Muscle layer of colon (tissue), 2 donors: ENCODE measurements around the gene ARID4B.

Source experiments
- H3K27ac ChIP-seq: one replicate; pipeline ENCODE4 v1.7.0; 2013; ENCODE audit warnings: low read depth, mild to moderate bottlenecking, low read length, moderate library complexity
- H3K27me3 ChIP-seq, 2 donors: one replicate each; pipeline ENCODE4 v1.7.0; 2013; ENCODE audit warnings: low read length in 2 of 2, mild to moderate bottlenecking in 2 of 2; ENCODE audit not compliant: insufficient read depth in 2 of 2, control insufficient read depth in 1 of 2
- H3K36me3 ChIP-seq: one replicate; pipeline ENCODE4 v1.7.0; 2013; ENCODE audit warnings: mild to moderate bottlenecking, low read length; ENCODE audit not compliant: insufficient read depth
- H3K4me1 ChIP-seq: one replicate; pipeline ENCODE4 v1.7.0; 2013; ENCODE audit warnings: mild to moderate bottlenecking, low read length; ENCODE audit not compliant: insufficient read depth
- H3K4me3 ChIP-seq, 2 donors: one replicate each; pipeline ENCODE4 v1.7.0; 2013; ENCODE audit warnings: low read length in 2 of 2, low read depth in 1 of 2, mild to moderate bottlenecking in 1 of 2, moderate library complexity in 1 of 2
- H3K9ac ChIP-seq: one replicate; pipeline ENCODE4 v1.7.0; 2013; ENCODE audit warnings: low read length
- H3K9me3 ChIP-seq: one replicate; pipeline ENCODE4 v1.7.0; 2013; ENCODE audit warnings: mild to moderate bottlenecking, low read length
- donor health status: abdominal sarcoma.
- donor health status: Adenocarcinoma of cecum.

Gene ARID4B

DNA sequence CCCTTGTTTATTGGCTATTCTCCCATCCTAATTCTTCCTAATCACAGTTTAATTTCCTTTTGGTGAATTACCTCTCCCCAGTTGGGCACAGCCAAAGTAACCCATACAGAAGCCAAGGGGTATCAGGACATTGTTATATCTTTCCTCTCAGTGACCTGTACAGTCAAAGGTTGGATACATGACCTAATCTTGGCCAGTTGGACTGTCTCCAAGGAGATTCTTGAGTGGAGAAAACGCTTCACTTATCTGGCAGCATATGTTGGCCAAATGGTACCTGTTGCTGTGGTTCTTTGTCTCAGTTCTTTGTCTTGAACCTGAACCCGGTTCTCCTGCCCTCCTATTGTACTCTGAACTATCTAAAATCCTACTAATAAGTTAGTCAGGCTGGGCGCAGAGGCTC, 23.9 kb upstream of the ARID4B start:
- Histone ChIP-seq H3K4me3 (no peak overlapping the region), H3K27ac (no peak overlapping the region), H3K4me1 (no peaks in the 10 kb centered on the region)

DNA sequence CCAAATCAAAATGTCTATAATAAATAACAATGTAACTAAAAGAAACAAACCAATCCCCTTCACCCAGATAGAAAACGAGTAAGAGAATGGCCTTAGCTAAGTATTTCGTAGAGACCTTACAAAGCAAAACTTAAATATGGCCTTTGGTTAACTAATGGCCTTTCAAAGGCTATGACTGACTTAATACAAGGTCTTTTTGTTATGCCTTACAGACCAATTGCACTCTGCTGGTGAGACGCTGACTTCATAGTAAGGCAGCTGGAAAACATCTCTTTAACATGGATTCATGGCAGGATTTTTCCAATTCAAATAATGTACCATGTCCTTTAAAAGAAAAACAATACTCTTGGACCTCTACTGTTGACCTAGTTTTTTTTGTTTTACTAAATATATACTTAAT, 23.5 kb upstream of the ARID4B start:
- Histone ChIP-seq H3K27me3 (no peaks in the 10 kb centered on the region), H3K9ac (no peak overlapping the region), H3K27ac (no peak overlapping the region), H3K9me3 (no peaks in the 10 kb centered on the region), H3K4me1 (no peaks in the 10 kb centered on the region), H3K36me3 (no peaks in the 10 kb centered on the region), H3K4me3 (no peak overlapping the region)

More for the DNA sequence above, 23.9 kb upstream of the ARID4B start:
- H3K9ac ChIP-seq: no peak overlapping the region
- H3K36me3 ChIP-seq: no peaks in the 10 kb centered on the region
- H3K9me3 ChIP-seq: no peaks in the 10 kb centered on the region
- no peaks in the 10 kb centered on the region for H3K27me3 ChIP-seq

DNA sequence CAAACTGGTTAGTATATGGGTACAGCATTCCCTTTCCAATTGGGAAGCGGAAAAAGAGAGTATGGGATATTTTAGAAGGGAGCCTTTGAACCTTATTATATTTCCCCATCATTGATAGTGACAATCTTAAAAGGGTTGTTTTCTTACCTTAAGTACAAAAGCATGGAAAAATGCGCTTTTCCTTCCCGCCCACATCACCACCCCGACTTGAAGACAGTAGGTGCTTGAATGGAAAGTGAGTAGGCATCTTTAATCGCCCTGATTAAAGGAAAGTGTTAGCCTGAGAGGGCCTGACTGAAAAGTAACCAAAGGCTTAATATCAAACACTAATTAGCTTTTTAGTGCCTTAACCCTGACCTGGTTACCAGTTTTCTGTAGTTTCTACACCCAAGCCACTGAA, 15.7 kb upstream of the ARID4B start:
- no peak overlapping the region for H3K9ac ChIP-seq

DNA sequence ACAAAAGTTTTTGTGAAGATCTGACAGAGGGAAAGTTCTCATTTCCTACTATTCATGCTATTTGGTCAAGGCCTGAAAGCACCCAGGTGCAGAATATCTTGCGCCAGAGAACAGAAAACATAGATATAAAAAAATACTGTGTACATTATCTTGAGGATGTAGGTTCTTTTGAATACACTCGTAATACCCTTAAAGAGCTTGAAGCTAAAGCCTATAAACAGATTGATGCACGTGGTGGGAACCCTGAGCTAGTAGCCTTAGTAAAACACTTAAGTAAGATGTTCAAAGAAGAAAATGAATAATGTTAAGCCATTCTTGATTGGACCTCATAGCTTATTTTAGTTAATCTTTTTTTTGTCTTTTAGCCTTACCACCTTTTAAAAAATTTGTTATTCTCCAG, 14.5 kb upstream of the ARID4B start:
- peaks cover 20% of the 10 kb centered on the region for H3K36me3 ChIP-seq
- H3K4me1 ChIP-seq: no peaks in the 10 kb centered on the region
- no peak overlapping the region for H3K4me3 ChIP-seq
- no peaks in the 10 kb centered on the region for H3K9me3 ChIP-seq
- no peaks in the 10 kb centered on the region for H3K27me3 ChIP-seq
- H3K9ac ChIP-seq: no peak overlapping the region
- H3K27ac ChIP-seq: no peak overlapping the region

More for the DNA sequence above, 15.7 kb upstream of the ARID4B start:
- Histone ChIP-seq H3K4me3 (no peak overlapping the region), H3K4me1 (no peaks in the 10 kb centered on the region), H3K27me3 (no peaks in the 10 kb centered on the region), H3K9me3 (no peaks in the 10 kb centered on the region), H3K36me3 (peaks cover 20% of the 10 kb centered on the region), H3K27ac (no peak overlapping the region)

DNA sequence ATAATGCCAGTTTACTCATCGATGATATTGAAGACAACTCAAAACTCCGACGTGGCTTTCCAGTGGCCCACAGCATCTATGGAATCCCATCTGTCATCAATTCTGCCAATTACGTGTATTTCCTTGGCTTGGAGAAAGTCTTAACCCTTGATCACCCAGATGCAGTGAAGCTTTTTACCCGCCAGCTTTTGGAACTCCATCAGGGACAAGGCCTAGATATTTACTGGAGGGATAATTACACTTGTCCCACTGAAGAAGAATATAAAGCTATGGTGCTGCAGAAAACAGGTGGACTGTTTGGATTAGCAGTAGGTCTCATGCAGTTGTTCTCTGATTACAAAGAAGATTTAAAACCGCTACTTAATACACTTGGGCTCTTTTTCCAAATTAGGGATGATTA, 14.1 kb upstream of the ARID4B start:
- H3K4me1 ChIP-seq: no peaks in the 10 kb centered on the region

DNA sequence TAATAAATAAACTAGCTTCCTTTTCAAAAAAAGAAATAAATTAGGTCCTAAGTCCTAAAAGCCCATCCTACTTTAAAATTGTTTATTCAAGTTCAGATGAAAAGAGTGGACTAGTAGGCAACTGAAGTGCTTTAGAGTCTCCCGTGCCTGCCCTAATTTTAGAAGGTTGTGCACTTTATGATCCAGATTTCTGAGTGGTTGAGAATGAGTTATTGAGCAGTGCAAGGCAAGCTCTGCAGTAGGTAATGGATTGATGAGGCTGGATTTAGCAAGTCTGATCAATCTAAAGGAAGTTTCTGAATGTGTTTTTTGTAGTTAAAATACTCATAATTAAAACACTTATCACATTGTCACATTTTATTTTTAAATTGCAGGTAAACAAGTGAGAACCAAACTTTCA, 13.4 kb upstream of the ARID4B start:
- Histone ChIP-seq H3K27me3 (no peaks in the 10 kb centered on the region), H3K9me3 (no peaks in the 10 kb centered on the region), H3K4me3 (no peak overlapping the region), H3K4me1 (no peaks in the 10 kb centered on the region), H3K9ac (no peak overlapping the region), H3K36me3 (peaks cover 20% of the 10 kb centered on the region), H3K27ac (no peak overlapping the region)

More for the DNA sequence above, 14.1 kb upstream of the ARID4B start:
- Histone ChIP-seq H3K4me3 (no peak overlapping the region), H3K27me3 (no peaks in the 10 kb centered on the region), H3K9me3 (no peaks in the 10 kb centered on the region), H3K36me3 (peaks cover 20% of the 10 kb centered on the region), H3K9ac (no peak overlapping the region), H3K27ac (no peak overlapping the region)

DNA sequence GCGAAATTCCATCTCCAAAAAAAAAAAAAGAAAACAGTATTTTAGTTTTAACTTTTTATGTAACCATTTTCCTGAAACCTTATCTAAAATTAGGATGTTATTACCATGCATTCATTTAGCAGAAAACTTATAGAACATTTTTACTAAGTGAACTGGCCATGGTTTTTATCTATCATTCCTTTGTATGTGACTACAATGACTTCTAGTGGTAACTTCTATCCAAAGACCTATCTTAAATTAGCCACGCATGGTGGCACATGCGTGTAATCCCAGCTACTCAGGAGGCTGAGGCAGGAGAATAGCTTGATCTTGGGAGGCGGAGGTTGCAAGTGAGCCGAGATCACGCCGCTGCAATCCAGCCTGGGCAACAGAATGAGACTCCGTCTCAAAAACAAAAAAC, 11.8 kb upstream of the ARID4B start:
- peaks cover 15% of the 10 kb centered on the region for H3K36me3 ChIP-seq
- H3K27me3 ChIP-seq: no peaks in the 10 kb centered on the region
- no peaks in the 10 kb centered on the region for H3K4me1 ChIP-seq

DNA sequence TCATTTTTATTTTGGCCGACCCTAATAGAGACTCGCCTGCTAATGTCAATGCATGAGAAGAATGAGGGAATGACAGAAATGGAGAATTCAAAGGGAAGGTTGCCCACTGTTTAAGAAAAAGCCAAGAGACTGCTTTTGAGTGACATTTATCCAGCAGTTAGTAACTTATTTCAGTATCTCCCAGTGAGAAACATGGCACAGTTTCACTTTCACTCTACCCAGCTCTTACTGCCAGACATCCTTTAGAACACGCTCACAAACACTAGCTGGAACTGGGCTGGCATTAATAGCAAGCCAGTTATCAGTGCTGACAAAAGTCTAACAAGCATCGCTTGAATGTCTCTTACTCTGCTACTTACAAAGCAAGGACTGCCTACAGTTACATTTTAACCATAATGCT, 8.9 kb upstream of the ARID4B start:
- no peak overlapping the region for H3K4me3 ChIP-seq

More for the DNA sequence above, 11.8 kb upstream of the ARID4B start:
- Histone ChIP-seq H3K27ac (no peak overlapping the region), H3K9ac (no peak overlapping the region), H3K4me3 (no peak overlapping the region), H3K9me3 (no peaks in the 10 kb centered on the region)

DNA sequence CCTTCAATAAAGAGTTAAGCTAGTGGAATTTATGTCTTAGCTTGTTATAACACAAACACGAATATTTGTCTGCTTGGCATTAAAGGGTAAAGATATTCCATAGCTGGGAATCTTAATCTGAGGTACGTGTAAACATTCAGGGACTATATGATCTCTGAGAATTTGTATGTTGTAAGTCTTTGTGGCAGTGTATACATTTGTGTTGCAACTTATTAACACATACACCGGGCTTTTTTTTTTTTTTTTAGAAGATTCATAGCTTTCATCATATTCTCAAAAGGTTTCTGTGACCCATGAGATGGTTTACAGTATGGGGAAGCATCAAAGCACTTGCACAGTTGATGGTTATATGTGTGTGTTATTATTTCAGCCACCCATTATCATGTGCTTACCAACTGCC, 3.4 kb upstream of the ARID4B start:
- Histone ChIP-seq H3K27me3 (no peaks in the 10 kb centered on the region), H3K36me3 (no peaks in the 10 kb centered on the region), H3K9me3 (no peaks in the 10 kb centered on the region), H3K27ac (peak overlapping the region; percentile 46), H3K9ac (no peak overlapping the region), H3K4me3 (no peak overlapping the region), H3K4me1 (peaks cover 33% of the 10 kb centered on the region)

More for the DNA sequence above, 8.9 kb upstream of the ARID4B start:
- no peaks in the 10 kb centered on the region for H3K27me3 ChIP-seq
- H3K4me1 ChIP-seq: peaks cover 7% of the 10 kb centered on the region
- H3K27ac ChIP-seq: no peak overlapping the region
- H3K36me3 ChIP-seq: peaks cover under 1% of the 10 kb centered on the region
- H3K9ac ChIP-seq: no peak overlapping the region
- H3K9me3 ChIP-seq: no peaks in the 10 kb centered on the region

DNA sequence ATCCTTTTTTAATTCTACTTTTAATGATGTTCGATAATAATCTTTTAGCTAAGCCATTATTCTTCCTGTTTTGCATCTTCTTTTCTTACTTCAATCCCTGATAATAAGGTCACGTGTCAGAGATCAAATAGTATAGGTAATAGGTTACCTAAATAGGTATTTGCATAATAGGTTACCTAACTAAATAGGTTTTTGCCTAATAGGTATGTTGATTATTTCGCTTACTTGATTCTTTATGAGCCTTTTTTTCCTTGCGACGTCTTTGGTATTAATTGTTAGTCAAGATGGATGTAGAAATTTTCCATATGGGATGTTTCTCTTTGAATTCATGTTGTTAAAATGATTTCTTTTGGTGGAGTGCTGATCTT, 2.9 kb upstream of the ARID4B start:
- Histone ChIP-seq H3K4me1 (peaks cover 38% of the 10 kb centered on the region), H3K9ac (no peak overlapping the region), H3K27ac (no peak overlapping the region), H3K4me3 (no peak overlapping the region), H3K27me3 (no peaks in the 10 kb centered on the region), H3K36me3 (no peaks in the 10 kb centered on the region), H3K9me3 (no peaks in the 10 kb centered on the region)

DNA sequence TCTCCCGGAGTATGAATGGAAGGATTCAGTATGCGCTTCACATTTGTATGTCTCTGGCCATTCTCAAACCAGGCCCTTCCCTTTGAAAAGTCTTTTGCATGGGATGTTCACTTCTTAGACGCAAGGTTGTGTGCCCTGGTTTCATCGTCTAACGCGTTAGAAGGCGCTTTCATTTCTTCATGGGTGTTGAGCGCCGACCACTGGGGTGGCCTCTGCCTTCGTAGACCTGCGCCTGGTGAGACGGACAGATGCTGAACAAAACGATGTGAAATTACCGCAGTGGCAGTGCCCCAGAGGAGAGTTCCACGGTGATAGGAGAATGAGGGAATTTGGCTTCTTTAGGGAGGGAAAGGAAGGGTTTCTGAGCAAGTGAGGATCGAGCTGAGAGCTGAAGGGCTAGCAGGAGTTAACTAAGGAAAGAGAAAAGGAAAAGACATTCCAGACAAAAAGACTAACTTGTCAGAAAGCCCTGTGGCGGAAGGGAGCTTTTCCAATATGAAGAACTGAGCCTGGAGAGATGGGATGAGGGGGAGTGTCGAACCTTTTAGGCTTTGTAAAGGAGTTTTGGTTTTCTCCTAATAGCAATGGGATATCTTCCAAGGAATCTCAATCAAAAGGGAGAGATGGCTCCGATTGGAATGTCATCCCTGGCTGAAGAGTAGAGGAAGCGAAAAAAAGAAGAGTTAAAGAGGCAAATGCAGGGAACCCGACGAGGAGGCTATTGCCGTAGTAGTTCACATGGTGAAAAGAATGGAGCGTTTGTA, 1.3 kb upstream of the ARID4B start:
- Histone ChIP-seq H3K27ac (peak overlapping the region; percentile 70), H3K9me3 (no peaks in the 10 kb centered on the region), H3K27me3 (no peaks in the 10 kb centered on the region), H3K9ac (peak overlapping the region; percentile 91), H3K36me3 (no peaks in the 10 kb centered on the region), H3K4me3 (peak overlapping the region; percentile 35 to 90), H3K4me1 (peaks cover 51% of the 10 kb centered on the region)
